Kidney tubule cell (primary cell): ENCODE data around the gene CPNE8.

Source experiments
- DNase-seq: peaks from one replicate; pipeline ENCODE4 v3.0.0-alpha.2; 2018; ENCODE audit warnings: low spot score

CPNE8 gene

DNA sequence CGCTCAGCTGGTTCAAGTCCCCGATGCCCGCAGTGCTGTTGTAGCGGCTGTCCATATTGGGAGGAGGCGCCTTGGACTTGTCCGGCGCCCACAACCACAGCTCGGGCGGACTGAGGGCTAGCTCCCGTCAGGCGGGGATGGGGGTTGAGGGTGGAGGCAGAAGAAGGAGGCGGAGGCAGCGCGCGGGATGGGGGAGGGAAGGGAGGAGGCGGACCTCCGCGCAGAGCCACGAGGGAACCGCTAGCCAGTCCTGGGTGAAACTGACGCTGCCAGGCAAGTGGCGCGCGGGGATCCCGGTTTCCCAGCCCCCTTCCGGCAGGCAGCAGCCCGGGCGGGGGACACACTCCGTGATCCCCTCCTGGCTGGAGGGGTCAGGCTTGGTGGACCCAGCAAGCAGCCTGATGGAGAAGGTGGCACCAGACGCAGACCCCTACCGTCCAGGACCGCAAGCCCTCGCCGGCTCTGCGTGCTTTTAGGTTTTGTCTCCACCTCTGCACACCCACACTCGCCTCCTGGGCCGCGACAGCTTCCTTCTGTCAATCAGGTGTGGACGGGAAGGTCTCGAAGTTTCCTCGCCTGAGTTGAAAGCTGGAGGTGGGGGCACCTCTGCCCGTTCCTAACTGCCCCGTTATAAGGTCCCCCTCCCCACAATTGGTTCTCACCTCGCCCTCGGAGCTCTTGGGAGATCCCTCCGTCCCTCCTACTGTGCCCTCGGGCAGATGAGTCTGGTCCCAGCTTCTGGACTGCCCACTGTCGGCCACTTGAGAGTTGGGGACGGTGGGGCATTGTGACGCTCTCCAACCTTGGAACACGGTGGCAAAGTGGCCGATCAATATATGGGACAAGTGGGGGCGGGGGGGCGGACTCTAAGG is at the start of gene CPNE8:
CPNE8 (minus strand) TSS at position 112 of the 872 bp plus-strand sequence; CDS start at position 55, 57 bp downstream.
- DNase-seq, result peak; percentile 88

DNA sequence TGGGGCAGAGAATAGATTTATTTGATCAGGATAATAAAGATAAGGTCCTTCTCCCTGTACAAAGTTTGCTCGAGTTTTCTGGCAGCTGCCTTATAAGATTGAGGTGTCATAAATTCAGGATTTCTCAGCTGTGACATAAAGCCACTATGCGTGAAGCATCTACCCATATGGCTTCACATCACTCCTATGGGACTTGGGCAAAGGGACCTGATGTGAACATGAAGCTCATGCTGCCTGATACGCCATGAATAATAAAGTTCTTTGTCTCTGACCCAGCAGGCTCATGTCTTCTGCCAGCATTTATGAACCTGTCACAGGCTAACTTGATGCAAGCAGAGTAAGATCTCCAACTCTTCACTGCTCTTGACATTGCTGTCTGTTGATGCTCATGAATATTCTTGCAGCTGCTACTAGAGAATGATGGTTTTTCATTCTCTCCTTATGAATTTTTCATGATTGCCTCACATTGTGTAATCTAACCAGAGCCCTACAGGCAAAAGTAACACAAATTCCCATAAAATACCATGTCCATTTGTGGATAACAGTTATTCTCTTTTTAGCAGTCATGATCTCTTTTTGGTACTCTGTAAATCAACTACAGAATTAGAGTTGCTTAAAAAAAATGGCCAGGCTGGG is 49.0 kb upstream of the CPNE8 start:
- no peak for DNase-seq

- DNase-seq, result no peak
Measured at GRCh38 chr12:38949363-38949762, 44.0 kb upstream of the CPNE8 start.

GRCh38 chr12:38934686-38935085 is 29.3 kb upstream of the CPNE8 start:
- peak; percentile 63 for DNase-seq

- DNase-seq, result no peak
Measured at GRCh38 chr12:38934078-38934584, 28.7 kb upstream of the CPNE8 start.

DNA sequence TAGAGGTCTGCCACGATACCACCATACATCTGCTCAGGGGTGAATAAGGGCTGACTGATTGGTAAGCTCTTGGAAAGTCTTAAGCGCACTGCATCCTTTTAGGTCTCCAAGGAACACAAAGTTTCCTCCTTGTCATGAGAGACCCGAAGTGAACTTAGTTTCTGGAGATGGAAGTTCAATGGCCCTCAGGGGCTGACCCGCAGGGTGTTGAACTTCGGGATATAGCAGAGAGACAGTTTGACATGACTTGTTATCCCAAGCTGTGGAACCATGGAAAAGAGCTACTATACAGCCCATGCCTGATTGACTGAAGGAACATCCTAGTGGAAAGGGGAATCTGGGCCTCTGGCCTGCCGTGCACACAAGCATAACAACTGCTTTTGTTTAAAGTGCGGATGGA is 26.9 kb upstream of the CPNE8 start:
- DNase-seq, result no peak

DNA sequence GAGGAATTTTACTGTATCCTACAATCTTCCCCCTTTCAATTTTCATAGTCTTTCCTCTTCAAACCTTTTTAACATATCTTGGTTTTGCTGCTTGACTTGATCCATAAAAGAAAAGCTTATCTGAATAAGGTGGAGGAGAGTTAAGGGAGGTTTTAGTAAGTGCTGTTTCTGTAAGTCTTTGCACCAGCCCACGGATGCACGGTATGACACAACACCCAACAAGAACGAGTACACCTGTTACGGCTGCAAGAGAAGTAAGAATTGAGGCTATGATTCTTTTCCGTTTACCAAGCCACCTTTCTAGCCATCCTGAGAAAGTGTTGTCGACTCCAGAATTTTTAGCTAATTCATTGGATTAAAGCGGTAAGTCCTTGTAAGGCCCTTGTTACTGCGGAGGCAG is 26.1 kb upstream of the CPNE8 start:
- DNase-seq, result no peak

GRCh38 chr12:38930990-38931389 is 25.6 kb upstream of the CPNE8 start:
- DNase-seq, result peak; percentile 81

GRCh38 chr12:38926501-38926900 is 21.1 kb upstream of the CPNE8 start:
- peak; percentile 54 for DNase-seq

DNA sequence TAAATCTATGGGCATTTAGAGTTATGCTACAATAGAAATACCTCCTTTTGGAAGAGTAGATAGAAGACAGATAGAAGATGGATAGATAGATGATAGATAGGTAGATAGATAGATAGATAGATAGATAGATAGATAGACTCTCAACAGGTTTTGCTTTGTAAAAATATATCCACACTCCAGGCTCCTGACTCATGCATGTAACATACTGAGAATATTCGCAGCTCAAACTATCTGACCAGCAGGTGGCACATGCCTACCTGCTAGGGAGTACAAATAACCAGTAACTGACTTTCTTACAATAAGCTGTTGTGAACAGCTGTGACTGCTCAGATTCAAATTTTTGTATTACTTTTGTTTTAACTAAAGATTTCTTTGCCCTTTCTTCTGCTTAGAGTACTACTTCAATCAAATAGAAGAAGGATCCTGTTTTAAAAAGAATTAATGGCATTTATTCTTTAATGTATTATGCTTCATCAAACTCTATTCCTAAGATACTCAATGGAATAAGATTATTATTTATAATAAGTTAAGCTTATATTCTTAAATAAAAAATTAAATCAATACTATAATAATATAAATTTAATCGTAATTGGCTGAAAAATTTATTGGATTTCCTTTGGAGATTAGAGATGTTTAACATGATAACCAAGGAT is 15.8 kb upstream of the CPNE8 start:
- DNase-seq, result peak; percentile 88

- DNase-seq, result peak; percentile 28
Measured at GRCh38 chr12:38919191-38919590, 13.8 kb upstream of the CPNE8 start.

GRCh38 chr12:38915429-38916182 is 10.2 kb upstream of the CPNE8 start:
- no peak for DNase-seq

DNA sequence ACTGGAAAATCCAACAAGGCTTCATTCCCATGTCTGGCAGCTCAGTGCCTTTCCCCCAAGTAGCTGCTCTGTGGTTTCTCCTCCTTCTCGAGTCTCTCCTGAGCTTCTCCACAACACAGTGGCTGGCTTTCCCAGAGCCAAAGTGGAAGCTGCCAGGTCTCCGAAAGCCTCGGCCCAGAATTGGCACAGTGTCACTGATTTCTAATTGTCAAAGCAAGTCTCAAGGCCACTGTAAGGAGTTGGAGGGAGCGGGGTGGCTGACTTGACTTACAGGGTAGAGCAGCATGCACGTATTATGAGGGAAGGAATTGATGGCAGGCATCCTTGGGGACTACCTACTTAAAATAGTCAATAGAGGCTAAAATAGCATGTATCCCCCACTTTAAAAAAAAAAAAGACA is 6.7 kb upstream of the CPNE8 start:
- DNase-seq, result no peak

GRCh38 chr12:38911611-38912010 is 6.2 kb upstream of the CPNE8 start:
- no peak for DNase-seq

DNA sequence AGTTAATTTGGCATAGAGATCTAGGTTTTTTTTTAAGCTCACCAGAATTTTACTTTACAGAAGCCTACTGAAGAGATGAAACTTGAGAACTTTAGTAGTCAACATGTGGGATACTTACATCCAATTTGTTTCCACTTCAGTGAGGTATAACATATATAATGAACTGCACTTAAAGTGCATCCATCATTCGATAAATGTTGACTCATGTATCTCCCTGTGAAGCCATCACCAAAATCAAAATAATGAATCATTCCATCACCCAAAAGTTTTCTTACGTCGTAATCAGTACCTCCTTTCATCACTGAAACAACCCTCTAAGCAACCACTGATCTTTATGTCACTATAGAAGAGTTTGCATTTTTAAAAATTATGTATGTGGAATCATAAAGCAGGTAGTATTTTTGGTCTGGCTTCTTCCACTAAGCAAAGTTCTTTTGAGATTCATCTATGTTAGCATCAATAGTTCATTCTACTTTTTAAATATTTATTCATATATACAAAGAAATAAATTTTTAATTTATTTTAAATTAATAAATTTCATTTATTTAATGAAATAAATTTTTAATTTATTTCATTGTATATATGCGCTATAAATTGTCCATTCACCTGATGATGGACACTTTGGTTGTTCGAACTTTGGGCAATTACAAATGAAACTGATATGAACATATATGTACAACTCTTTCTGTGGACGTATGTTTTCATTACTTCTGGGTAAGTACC is 2.0 kb upstream of the CPNE8 start:
- DNase-seq, result no peak

DNA sequence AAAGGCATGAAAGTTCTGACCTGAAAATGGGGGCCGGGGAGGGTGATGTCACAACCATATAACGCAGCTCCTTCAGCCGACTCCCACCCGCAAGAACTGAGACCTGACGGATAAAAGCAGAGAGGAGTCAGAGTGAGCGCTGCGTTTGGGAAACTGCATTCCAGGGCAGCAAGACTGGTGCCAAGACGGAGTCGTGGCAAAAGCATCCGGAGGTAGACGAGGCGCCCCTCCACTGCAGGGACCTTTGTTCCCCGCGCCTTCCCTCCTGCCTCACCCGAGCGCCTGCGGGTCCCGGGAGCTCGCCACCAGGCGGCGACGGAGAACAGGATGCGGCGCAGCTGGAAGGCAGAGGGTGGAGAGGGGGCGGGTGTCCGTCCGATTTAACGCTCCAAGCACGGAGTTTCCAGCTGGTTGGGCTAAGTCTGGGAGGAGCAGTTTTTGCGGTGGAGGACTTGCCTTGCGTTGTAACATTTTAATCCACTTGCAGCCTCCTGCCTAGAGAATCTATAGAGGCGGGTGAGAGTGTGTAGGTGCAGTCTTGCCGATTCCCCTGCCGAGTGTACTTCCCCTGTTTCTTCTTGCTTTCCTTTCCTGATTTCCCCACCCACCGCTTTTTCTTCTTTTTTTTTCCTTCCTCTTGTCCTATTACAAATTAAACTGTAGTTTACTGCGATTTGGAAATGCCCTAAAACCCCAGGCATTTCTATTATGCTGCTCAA is 1.2 kb upstream of the CPNE8 start:
- peak; percentile 94 for DNase-seq

DNA sequence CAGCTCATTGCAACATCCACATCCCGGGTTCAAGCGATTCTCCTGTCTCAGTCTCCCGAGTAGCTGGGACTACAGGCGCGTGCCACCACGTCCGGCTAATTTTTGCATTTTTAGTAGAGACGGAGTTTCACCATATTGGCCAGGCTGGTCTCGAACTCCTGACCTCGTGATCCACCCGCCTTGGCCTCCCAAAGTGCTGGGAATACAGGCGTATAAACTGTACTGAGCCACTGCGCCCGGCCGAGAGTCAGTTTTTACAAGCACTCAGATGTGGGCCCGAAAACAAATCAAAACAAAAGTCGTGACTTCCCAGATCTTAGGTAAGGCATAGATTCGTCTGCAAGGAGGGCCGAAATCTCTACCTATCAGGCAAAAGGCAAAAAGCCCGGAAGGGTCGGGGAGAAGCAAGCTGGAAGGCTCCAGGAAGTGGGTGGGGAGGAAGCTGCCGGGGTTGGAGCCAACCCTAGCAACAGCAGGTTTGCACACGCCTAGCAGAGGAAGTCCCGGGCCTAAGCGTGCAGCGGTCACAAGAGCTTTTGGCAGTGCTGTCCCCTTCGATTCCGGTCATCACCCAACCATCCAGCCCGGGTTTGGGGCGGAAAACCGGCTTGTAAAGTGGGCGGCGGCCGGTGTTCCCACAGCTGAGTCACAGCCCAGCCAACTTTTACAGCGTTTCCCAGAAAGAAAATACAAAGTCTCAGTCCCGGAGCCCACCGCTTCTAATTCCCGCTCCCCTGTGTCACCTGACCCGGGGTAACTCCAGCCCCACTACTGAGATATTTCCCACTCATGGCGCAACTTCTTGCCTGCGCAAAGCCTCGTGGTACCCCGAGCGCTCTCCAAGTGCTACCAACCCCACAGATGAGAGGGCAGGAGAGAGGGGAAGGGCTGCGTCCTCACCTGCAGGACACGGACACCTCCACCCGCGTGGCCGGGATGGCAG is 583 bp downstream of the CPNE8 start:
- peak; percentile 95 for DNase-seq

- DNase-seq, result no peak
Measured at GRCh38 chr12:38903596-38903995, 1.8 kb downstream of the CPNE8 start.

- DNase-seq, result no peak
Measured at GRCh38 chr12:38898001-38898684, 7.2 kb downstream of the CPNE8 start.
